ENCODE measurements around the gene MRTFA.
A peak's percentile ranks its signal among the peaks of the same experiment; 100 is the strongest.

MRTFA gene

DNA sequence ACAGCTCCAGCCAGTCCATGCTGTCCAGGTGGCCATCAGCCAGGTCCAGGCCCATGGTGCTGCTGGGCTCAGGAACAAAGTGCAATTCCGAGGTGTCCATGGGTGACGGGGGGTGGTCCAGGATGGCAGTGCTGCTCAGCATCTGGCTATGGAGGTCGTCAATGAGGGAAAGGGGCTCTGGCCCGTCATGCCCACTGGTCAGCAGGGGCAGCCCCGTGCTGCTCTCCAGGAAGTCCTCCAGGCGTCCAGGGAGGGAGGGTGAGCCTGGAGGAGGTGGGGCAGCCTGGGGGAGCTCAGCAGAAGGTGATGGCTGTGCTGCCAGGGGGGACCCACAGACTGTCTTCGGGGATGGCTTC lies 225.0 kb downstream of the MRTFA start:
- Histone ChIP-seq H2BK5ac (ENCODE audit: low read length) (no peak overlapping the region), H3K9me3 (replicated peaks in 1 of 2; ENCODE audit: control insufficient read depth in 2 of 2, insufficient read depth in 1 of 2, low read depth in 1 of 2, low read length in 2 of 2) (peaks cover 0 to 3% of the 10 kb centered on the region in 2 donors), H3K9ac (ENCODE audit: low read depth, low read length, poor library complexity) (no peak overlapping the region), H3K27me3 (ENCODE audit: control insufficient read depth in 3 of 3, insufficient read depth in 3 of 3, low read depth in 1 of 3, low read length in 3 of 3) (no peaks in the 10 kb centered on the region), H3K4ac (ENCODE audit: low read length) (no peak overlapping the region), H3K27ac (replicated peaks; ENCODE audit: low read length) (no peak overlapping the region), H3K4me1 (ENCODE audit: control insufficient read depth in 2 of 2, insufficient read depth in 1 of 2, low read depth in 1 of 2, low read length in 2 of 2) (no peaks in the 10 kb centered on the region), H2BK15ac (ENCODE audit: low read length) (no peak overlapping the region), H3K4me2 (ENCODE audit: insufficient read depth, low read length, poor library complexity, severe bottlenecking) (no peak overlapping the region), H3K18ac (ENCODE audit: low read length) (no peak overlapping the region), H3K36me3 (replicated peaks in 1 of 2; ENCODE audit: control insufficient read depth in 2 of 2, insufficient read depth in 2 of 2, low read length in 2 of 2) (peaks cover 44 to 69% of the 10 kb centered on the region in 2 donors), H2BK120ac (ENCODE audit: low read depth, low read length) (no peak overlapping the region), H4K91ac (ENCODE audit: low read depth, low read length, poor library complexity) (no peak overlapping the region), H3K79me1 (ENCODE audit: low read depth, low read length) (peaks cover 4% of the 10 kb centered on the region), H3K4me3 (ENCODE audit: low read length in 2 of 2) (peak overlapping the region in 1 of 2 donors; percentile 46), H2AK5ac (ENCODE audit: low read depth, low read length) (no peak overlapping the region), H2BK12ac (ENCODE audit: low read length) (no peak overlapping the region), H3K23ac (ENCODE audit: low read depth, low read length, poor library complexity) (peak overlapping the region; percentile 60), H3K14ac (ENCODE audit: low read length) (no peak overlapping the region), H2AFZ (ENCODE audit: low read length) (no peak overlapping the region), H4K8ac (ENCODE audit: low read depth, low read length) (no peak overlapping the region)
- no peak for DNase-seq (ENCODE audit: low spot score)
- whole genome bisulfite sequencing, 2 donors (ENCODE audit: extremely low coverage in 2 of 2, insufficient read length in 2 of 2, insufficient replicate concordance in 1 of 2): no CpG with 5 or more reads among the region's 7 CpGs

DNA sequence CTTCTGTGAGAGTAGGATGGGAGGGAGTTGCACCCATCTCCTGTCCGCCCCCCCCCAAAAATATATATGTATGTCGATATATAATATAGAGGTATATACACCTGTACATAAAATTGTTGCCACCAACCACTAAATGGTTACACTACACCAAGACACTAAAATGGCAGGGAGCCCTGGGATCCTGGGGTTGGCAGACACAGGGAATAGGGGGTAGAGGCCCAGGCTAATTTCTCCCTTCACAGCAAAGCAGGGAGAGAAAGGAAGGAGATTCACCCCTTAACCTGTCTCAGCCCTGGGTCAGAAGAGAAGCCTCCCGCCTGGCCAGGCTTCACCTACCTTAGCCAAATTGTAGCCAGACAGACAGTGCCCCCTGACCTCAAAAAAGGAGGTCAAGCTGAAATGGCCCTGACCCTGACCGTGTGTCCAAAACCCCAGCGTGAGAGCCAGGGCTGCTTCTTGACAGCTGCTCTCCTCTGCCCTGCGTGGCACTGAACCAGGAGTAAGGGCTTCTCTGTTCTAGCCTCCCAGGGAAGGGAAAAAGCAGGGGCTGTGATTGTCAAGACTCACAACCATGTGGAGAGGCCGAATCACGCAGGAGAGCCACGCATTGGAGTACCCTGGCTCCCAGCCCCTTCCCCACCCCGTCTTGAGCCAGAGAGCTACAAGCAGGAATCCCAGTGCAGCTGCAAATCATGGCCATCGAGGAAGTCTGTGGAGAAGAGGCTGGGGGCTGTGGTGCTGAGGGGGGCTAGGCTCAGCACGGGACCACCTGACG lies 225.6 kb downstream of the MRTFA start:
- H2AK5ac ChIP-seq (ENCODE audit: low read depth, low read length): no peak overlapping the region
- peaks cover 7% of the 10 kb centered on the region for H3K79me1 ChIP-seq (ENCODE audit: low read depth, low read length)
- H3K4me3 ChIP-seq (ENCODE audit: low read length in 2 of 2): peak overlapping the region in 1 of 2 donors; percentile 46
- H3K27ac ChIP-seq (replicated peaks; ENCODE audit: low read length): no peak overlapping the region
- no CpG with 5 or more reads among the region's 13 CpGs for WGBS, 2 donors (ENCODE audit: extremely low coverage in 2 of 2, insufficient read length in 2 of 2, insufficient replicate concordance in 1 of 2)
- H3K27me3 ChIP-seq (ENCODE audit: control insufficient read depth in 3 of 3, insufficient read depth in 3 of 3, low read depth in 1 of 3, low read length in 3 of 3): no peaks in the 10 kb centered on the region
- no peak overlapping the region for H3K4me2 ChIP-seq (ENCODE audit: insufficient read depth, low read length, poor library complexity, severe bottlenecking)
- H3K9me3 ChIP-seq (replicated peaks in 1 of 2; ENCODE audit: control insufficient read depth in 2 of 2, insufficient read depth in 1 of 2, low read depth in 1 of 2, low read length in 2 of 2): peaks cover 0 to 3% of the 10 kb centered on the region in 2 donors
- no peak overlapping the region for H2AFZ ChIP-seq (ENCODE audit: low read length)
- no peak overlapping the region for H2BK15ac ChIP-seq (ENCODE audit: low read length)
- no peak overlapping the region for H2BK5ac ChIP-seq (ENCODE audit: low read length)
- H3K23ac ChIP-seq (ENCODE audit: low read depth, low read length, poor library complexity): peak overlapping the region; percentile 60
- H2BK12ac ChIP-seq (ENCODE audit: low read length): no peak overlapping the region
- DNase-seq (ENCODE audit: low spot score): no peak
- no peak overlapping the region for H3K18ac ChIP-seq (ENCODE audit: low read length)
- H4K91ac ChIP-seq (ENCODE audit: low read depth, low read length, poor library complexity): no peak overlapping the region
- H4K8ac ChIP-seq (ENCODE audit: low read depth, low read length): no peak overlapping the region
- no peaks in the 10 kb centered on the region for H3K4me1 ChIP-seq (ENCODE audit: control insufficient read depth in 2 of 2, insufficient read depth in 1 of 2, low read depth in 1 of 2, low read length in 2 of 2)
- H3K4ac ChIP-seq (ENCODE audit: low read length): no peak overlapping the region
- peaks cover 45 to 69% of the 10 kb centered on the region in 2 donors for H3K36me3 ChIP-seq (replicated peaks in 1 of 2; ENCODE audit: control insufficient read depth in 2 of 2, insufficient read depth in 2 of 2, low read length in 2 of 2)
- H3K14ac ChIP-seq (ENCODE audit: low read length): peak overlapping the region; percentile 82
- H2BK120ac ChIP-seq (ENCODE audit: low read depth, low read length): no peak overlapping the region
- H3K9ac ChIP-seq (ENCODE audit: low read depth, low read length, poor library complexity): peak overlapping the region; percentile 77

DNA sequence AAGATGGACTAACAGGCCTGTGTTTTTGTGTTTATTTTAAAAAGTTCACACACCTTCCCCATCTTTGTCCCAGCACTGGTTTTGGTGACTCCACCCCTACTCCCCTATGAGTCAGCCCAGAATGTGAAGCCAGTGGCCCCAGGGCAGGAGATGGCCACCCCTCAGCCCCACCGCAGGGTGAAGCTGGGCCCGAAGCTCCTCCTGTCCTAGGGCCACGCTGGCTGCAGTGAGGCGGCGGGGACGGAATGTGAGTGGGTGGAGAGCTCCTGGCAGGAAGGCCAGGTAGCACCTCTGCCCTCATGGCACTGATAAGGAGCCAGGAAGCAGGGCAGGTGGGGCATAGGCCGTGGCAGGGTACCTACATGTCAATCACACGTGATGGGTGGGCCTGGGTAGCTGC lies 226.2 kb downstream of the MRTFA start:
- Histone ChIP-seq H4K91ac (ENCODE audit: low read depth, low read length, poor library complexity) (no peak overlapping the region), H3K18ac (ENCODE audit: low read length) (peak overlapping the region; percentile 19), H2BK120ac (ENCODE audit: low read depth, low read length) (no peak overlapping the region), H3K9ac (ENCODE audit: low read depth, low read length, poor library complexity) (peak overlapping the region; percentile 77), H3K79me1 (ENCODE audit: low read depth, low read length) (peaks cover 9% of the 10 kb centered on the region), H3K4me3 (ENCODE audit: low read length in 2 of 2) (peak overlapping the region in 1 of 2 donors; percentile 49), H3K23ac (ENCODE audit: low read depth, low read length, poor library complexity) (peak overlapping the region; percentile 95), H3K4me1 (ENCODE audit: control insufficient read depth in 2 of 2, insufficient read depth in 1 of 2, low read depth in 1 of 2, low read length in 2 of 2) (no peaks in the 10 kb centered on the region), H3K4me2 (ENCODE audit: insufficient read depth, low read length, poor library complexity, severe bottlenecking) (no peak overlapping the region), H3K27ac (replicated peaks; ENCODE audit: low read length) (no peak overlapping the region), H2BK12ac (ENCODE audit: low read length) (peak overlapping the region; percentile 30), H3K27me3 (ENCODE audit: control insufficient read depth in 3 of 3, insufficient read depth in 3 of 3, low read depth in 1 of 3, low read length in 3 of 3) (no peaks in the 10 kb centered on the region), H2BK5ac (ENCODE audit: low read length) (no peak overlapping the region), H3K36me3 (replicated peaks in 1 of 2; ENCODE audit: control insufficient read depth in 2 of 2, insufficient read depth in 2 of 2, low read length in 2 of 2) (peaks cover 49 to 74% of the 10 kb centered on the region in 2 donors), H3K9me3 (replicated peaks in 1 of 2; ENCODE audit: control insufficient read depth in 2 of 2, insufficient read depth in 1 of 2, low read depth in 1 of 2, low read length in 2 of 2) (peaks cover 0 to 3% of the 10 kb centered on the region in 2 donors), H3K4ac (ENCODE audit: low read length) (peak overlapping the region; percentile 84), H2BK15ac (ENCODE audit: low read length) (no peak overlapping the region), H2AK5ac (ENCODE audit: low read depth, low read length) (no peak overlapping the region), H4K8ac (ENCODE audit: low read depth, low read length) (peak overlapping the region; percentile 48), H2AFZ (ENCODE audit: low read length) (no peak overlapping the region), H3K14ac (ENCODE audit: low read length) (peak overlapping the region; percentile 82)
- WGBS, 2 donors (ENCODE audit: extremely low coverage in 2 of 2, insufficient read length in 2 of 2, insufficient replicate concordance in 1 of 2): no CpG with 5 or more reads among the region's 8 CpGs
- no peak for DNase-seq (ENCODE audit: low spot score)

- H3K27ac ChIP-seq (replicated peaks; ENCODE audit: low read length): no peak overlapping the region
- peak overlapping the region; percentile 43 for H4K8ac ChIP-seq (ENCODE audit: low read depth, low read length)
- H3K9me3 ChIP-seq (replicated peaks in 1 of 2; ENCODE audit: control insufficient read depth in 2 of 2, insufficient read depth in 1 of 2, low read depth in 1 of 2, low read length in 2 of 2): peaks cover 0 to 3% of the 10 kb centered on the region in 2 donors
- no peak overlapping the region for H2BK120ac ChIP-seq (ENCODE audit: low read depth, low read length)
- no peak overlapping the region for H3K4me3 ChIP-seq (ENCODE audit: low read length in 2 of 2)
- H3K4ac ChIP-seq (ENCODE audit: low read length): no peak overlapping the region
- no peak for DNase-seq (ENCODE audit: low spot score)
- H2BK5ac ChIP-seq (ENCODE audit: low read length): no peak overlapping the region
- no peak overlapping the region for H3K14ac ChIP-seq (ENCODE audit: low read length)
- no peaks in the 10 kb centered on the region for H3K4me1 ChIP-seq (ENCODE audit: control insufficient read depth in 2 of 2, insufficient read depth in 1 of 2, low read depth in 1 of 2, low read length in 2 of 2)
- H3K4me2 ChIP-seq (ENCODE audit: insufficient read depth, low read length, poor library complexity, severe bottlenecking): no peak overlapping the region
- WGBS, 2 donors (ENCODE audit: extremely low coverage in 2 of 2, insufficient read length in 2 of 2, insufficient replicate concordance in 1 of 2): no CpG with 5 or more reads among the region's 11 CpGs
- no peak overlapping the region for H2BK12ac ChIP-seq (ENCODE audit: low read length)
- H2AFZ ChIP-seq (ENCODE audit: low read length): no peak overlapping the region
- peak overlapping the region; percentile 44 for H3K9ac ChIP-seq (ENCODE audit: low read depth, low read length, poor library complexity)
- no peak overlapping the region for H2BK15ac ChIP-seq (ENCODE audit: low read length)
- no peak overlapping the region for H4K91ac ChIP-seq (ENCODE audit: low read depth, low read length, poor library complexity)
- no peaks in the 10 kb centered on the region for H3K27me3 ChIP-seq (ENCODE audit: control insufficient read depth in 3 of 3, insufficient read depth in 3 of 3, low read depth in 1 of 3, low read length in 3 of 3)
- peak overlapping the region; percentile 73 for H3K23ac ChIP-seq (ENCODE audit: low read depth, low read length, poor library complexity)
- no peak overlapping the region for H3K18ac ChIP-seq (ENCODE audit: low read length)
- H3K36me3 ChIP-seq (replicated peaks in 1 of 2; ENCODE audit: control insufficient read depth in 2 of 2, insufficient read depth in 2 of 2, low read length in 2 of 2): peaks cover 50 to 80% of the 10 kb centered on the region in 2 donors
- H3K79me1 ChIP-seq (ENCODE audit: low read depth, low read length): peaks cover 9% of the 10 kb centered on the region
- H2AK5ac ChIP-seq (ENCODE audit: low read depth, low read length): no peak overlapping the region
Measured at GRCh38 chr22:40409613-40410113, 226.9 kb downstream of the MRTFA start.
